Activated B cell treated with CpG ODN at 0.5 μM for 24 hours (primary cell): Measurements from ENCODE around the gene OR7G2. TPM values are rescaled to one million over a fixed set of nuclear protein-coding genes. Genes with fewer than 3 reads are reported as not detected.

ENCODE experiments used
- ATAC-seq: fragments of 200-7000 bp; cut with Tn5 transposase; one replicate; pipeline ENCODE4 v1.10.0; 2021; ENCODE audit warnings: low read depth, mild to moderate bottlenecking, moderate library complexity
- CTCF ChIA-PET: fragments of 350-600 bp; sonication (Branson Sonifier 250); formaldehyde crosslinking; loops from one replicate; lab custom pipeline; 2021; ENCODE audit warnings: antibody characterized with exemption; lab: Charles Lee
- POLR2A ChIA-PET: fragments of 350-600 bp; sonication (Branson Sonifier 250); formaldehyde crosslinking; loops from one replicate; lab custom pipeline; 2021; ENCODE audit warnings: antibody characterized with exemption; lab: Charles Lee
- DNase-seq: peaks from one replicate; pipeline ENCODE4 v3.0.0; 2022
- H3K27ac Mint-ChIP-seq: one replicate; pipeline ENCODE4 v1.8.0; 2020; ENCODE audit warnings: mixed read lengths
- H3K27me3 Mint-ChIP-seq: one replicate; pipeline ENCODE4 v1.8.0; 2021; ENCODE audit warnings: mixed read lengths
- H3K36me3 Mint-ChIP-seq: one replicate; pipeline ENCODE4 v1.8.0; 2021; ENCODE audit warnings: low read depth, mixed read lengths
- H3K4me1 Mint-ChIP-seq: one replicate; pipeline ENCODE4 v1.8.0; 2021; ENCODE audit warnings: mixed read lengths
- H3K4me3 Mint-ChIP-seq: one replicate; pipeline ENCODE4 v1.8.0; 2020; ENCODE audit warnings: mild to moderate bottlenecking, mixed read lengths
- H3K9me3 Mint-ChIP-seq: one replicate; pipeline ENCODE4 v1.8.0; 2020; ENCODE audit warnings: mixed read lengths
- CTCF ChIP-seq: fragments of 200-600 bp; IDR thresholded peaks from one replicate; pipeline ENCODE4 v1.8.0; 2022; ENCODE audit warnings: antibody characterized with exemption, mild to moderate bottlenecking
- intact Hi-C: fragments of 100-400 bp; cut with micrococcal nuclease; formaldehyde crosslinking; loops from one replicate; pipeline ENCODE4 v1.15.1; 2024
- total RNA-seq: library from RNA; stranded (reverse); gene quantifications from 2 replicates; pipeline ENCODE4 v1.2.3, GENCODE V29; 2022

OR7G2 gene
- total RNA-seq, 1 donor from 2014 or later, result not detected

GRCh38 chr19:9065457-9066014, 41.7 kb downstream of the OR7G2 start:
- H3K27ac Mint-ChIP-seq, result no peak overlapping the region
- POLR2A ChIA-PET, result no interaction called here

GRCh38 chr19:9061879-9062278, 45.4 kb downstream of the OR7G2 start:
- intact Hi-C loops, result no loop called here

More at GRCh38 chr19:9065457-9066014, 41.7 kb downstream of the OR7G2 start:
- Mint-ChIP-seq H3K36me3 (no peaks in the 10 kb centered on the region), H3K4me3 (no peak overlapping the region), H3K4me1 (no peaks in the 10 kb centered on the region), H3K27me3 (no peaks in the 10 kb centered on the region), H3K9me3 (no peaks in the 10 kb centered on the region)
- ATAC-seq, result no peak
- no peak for TF ChIP-seq CTCF
- no peak for DNase-seq
- intact Hi-C loops, result no loop called here
- CTCF ChIA-PET, result no interaction called here

GRCh38 chr19:9060564-9061340, 46.5 kb downstream of the OR7G2 start:
- intact Hi-C loops, result no loop called here
- Mint-ChIP-seq H3K27ac (no peak overlapping the region), H3K9me3 (peaks cover 4% of the 10 kb centered on the region), H3K4me1 (no peaks in the 10 kb centered on the region), H3K27me3 (no peaks in the 10 kb centered on the region), H3K36me3 (no peaks in the 10 kb centered on the region), H3K4me3 (no peak overlapping the region)
- DNase-seq (no peak), ATAC-seq (no peak)
- ChIA-PET CTCF (no interaction called here), POLR2A (no interaction called here)
- no peak for TF ChIP-seq CTCF

More at GRCh38 chr19:9061879-9062278, 45.4 kb downstream of the OR7G2 start:
- no peak for ATAC-seq
- Mint-ChIP-seq H3K36me3 (no peaks in the 10 kb centered on the region), H3K4me1 (no peaks in the 10 kb centered on the region), H3K27me3 (no peaks in the 10 kb centered on the region), H3K9me3 (peaks cover 4% of the 10 kb centered on the region), H3K27ac (no peak overlapping the region), H3K4me3 (no peak overlapping the region)
- no peak for TF ChIP-seq CTCF
- ChIA-PET POLR2A (no interaction called here), CTCF (no interaction called here)
- no peak for DNase-seq

GRCh38 chr19:9058905-9059667, 48.2 kb downstream of the OR7G2 start:
- ChIA-PET CTCF (no interaction called here), POLR2A (no interaction called here)
- ATAC-seq (no peak), DNase-seq (no peak)
- no peaks in the 10 kb centered on the region for H3K36me3 Mint-ChIP-seq
- no peaks in the 10 kb centered on the region for H3K4me1 Mint-ChIP-seq
- TF ChIP-seq CTCF, result no peak
- intact Hi-C loops, result no loop called here
- H3K27me3 Mint-ChIP-seq, result no peaks in the 10 kb centered on the region
- peaks cover 4% of the 10 kb centered on the region for H3K9me3 Mint-ChIP-seq
- H3K27ac Mint-ChIP-seq, result no peak overlapping the region
- H3K4me3 Mint-ChIP-seq, result no peak overlapping the region
